MV-4-11 (cell line): Measurements from ENCODE around the gene CC2D2B.
"Not testable (repeated sequence)": the region's sequence is repeated elsewhere in the genome, so short reads cannot be mapped to it uniquely, and the experiment has no call there.

ENCODE experiments used
- DNase-seq: peaks from one replicate; lab custom pipeline; 2025; lab: John Stamatoyannopoulos, UW

CC2D2B gene

DNA sequence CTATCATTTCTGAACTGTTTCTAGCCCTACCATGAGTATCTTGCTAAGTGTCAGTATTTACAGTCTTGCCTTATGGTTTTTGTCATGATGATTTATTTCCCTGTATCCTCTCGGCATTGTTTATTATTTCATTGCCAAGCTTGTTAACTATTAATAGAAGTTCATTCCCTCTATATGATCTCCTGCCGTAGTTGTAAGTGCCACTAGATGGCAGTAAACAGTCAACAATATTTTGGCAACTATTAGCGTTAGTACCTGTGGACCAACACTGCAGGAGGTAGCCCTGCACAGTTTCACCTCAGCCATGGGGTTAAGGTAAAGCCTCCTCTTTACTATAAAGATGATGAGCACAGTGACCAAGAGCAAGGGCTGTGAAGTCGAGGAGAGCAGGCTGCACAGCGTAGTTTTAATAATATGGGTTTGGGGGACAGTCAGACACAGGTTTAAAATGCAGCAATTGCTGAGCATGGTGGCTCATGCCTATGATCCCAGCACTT, 109.5 kb downstream of the CC2D2B start:
- peak; percentile 34 for DNase-seq

DNA sequence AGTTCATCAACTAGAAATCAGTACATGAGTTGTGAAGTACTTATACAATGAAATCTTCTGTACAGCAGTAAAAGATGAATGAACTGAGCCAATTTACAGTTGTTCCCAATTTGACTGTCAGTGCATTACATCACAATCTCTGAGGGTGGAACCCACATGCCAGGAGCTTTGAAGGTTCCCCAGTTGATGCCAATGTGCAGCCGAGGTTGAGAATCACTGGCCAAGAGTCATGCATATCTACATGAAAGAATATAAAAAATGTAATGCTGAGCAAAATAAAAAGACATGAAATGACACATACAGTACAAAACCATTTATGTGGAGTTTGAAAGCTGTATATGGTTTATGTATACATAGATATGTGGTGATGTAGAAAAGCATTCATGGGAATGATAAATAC, 113.6 kb downstream of the CC2D2B start:
- DNase-seq: no peak

DNA sequence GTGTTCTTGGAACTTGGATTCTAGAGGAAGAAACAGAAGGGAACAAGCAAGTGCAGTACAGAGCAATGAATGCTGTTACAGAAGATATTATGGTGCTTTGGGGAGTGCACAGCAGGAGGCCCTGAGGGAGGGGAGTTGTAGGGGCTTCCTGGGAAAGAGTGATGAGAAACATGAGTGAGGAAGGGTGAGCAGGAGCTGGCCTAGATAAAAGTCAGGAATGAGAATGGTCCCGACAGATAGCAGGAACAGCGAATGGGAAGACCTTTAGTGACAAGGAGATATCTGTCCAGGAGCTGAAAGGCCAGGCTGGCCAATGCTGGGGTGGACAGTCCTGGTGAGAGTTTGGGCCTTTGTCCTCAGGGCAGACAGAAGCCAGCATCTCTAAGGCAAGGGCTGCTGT, 115.0 kb downstream of the CC2D2B start:
- DNase-seq: no peak

DNA sequence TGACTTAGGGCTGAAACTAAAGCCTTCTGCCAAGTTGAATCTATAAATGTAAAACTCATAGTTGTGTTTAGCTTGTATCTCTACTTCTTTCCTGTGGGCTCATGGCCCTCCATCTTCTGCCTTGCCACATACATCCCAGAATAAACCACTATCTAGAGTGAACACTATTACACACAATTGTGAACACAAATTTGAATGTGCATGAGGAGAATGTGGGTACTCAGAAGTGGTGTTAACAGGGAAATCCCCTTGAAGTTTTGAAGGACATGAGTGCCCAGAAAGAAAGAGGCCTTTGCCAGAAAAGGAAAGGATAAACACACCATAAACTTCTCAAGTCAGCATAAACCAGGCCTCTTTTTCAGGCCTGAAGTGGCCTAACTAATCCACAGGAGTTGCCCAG, 115.4 kb downstream of the CC2D2B start:
- no peak for DNase-seq

DNA sequence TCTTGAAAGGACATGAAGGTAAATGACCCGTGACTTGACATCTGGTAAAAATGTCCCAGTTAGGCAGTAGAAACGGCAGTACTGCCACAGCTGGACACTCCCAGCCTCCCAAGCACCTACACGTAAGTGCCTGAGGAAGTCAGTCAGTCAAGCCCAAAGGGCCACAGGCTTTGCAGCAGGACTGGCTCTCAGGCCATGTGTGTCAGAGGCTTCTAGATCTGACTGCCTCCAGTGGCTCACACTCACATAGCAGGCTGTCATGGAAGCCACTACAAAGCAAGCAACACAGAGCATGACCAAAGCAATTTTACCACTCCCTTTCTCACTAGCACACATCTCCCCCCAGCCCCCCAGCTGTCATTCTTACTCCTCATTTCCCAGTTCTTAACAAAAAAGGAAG, 117.8 kb downstream of the CC2D2B start:
- peak; percentile 26 for DNase-seq

DNA sequence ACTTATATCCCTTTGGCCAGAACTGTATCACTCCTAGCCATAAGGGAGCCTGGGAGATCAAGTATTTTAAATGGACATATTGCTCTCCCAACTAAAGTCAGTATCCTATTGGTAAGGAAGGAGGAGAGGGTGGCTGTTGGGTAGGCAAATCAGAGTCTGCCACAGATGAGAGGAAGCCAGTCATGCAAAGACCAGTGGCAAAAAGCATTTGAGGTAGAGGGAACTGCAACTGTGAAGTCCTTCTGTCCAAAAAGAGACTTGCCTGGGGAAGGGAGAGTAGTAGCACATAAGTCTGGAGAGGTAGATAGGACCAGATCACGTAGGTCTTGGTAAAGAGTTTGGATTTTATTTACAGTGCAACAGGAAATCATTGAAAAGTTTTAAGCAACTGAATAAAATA, 126.8 kb downstream of the CC2D2B start:
- DNase-seq: no peak

DNA sequence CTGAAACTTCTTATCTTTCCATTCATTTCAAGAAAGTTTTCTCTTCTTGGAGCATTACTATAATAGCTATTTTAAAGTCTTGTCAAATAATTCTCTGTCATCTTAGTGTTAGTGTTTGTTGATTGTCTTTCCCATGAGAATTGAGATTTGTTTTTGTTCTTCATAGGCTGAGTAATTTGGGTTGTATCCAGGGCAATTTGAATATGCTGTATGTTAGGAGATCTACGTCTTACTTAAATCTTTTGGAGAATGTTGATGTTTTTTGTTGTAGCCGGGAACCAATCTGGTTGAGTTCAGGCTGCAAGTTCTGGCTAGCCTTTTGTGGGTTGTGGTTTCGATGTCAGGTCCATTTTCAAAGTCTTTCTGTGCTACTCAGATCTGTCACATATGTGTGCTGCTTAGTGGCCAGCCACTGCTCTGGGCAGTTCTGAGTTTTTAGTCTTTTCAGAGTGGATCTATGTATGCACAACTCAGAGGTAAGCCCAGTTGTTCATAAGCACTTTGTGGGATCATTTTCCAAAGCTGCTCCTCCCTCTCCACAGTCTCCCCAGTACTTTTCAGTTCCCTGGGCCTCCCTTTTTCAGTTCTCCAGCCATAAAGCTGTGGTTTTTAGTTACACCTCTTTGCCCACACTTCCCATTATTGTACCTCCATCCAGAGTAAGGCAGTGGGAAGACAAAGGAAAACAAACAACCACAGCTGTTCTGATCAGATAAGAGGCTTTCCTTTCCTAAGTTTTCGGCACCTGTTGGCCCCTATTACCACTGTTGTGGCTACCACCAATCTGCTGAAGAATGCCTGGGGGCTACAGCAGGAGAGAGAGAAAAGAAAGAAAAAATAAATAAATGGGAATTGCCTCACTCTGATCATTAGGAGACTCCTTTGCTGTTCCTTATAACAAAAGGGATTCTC, 131.0 kb downstream of the CC2D2B start:
- DNase-seq: no peak

DNA sequence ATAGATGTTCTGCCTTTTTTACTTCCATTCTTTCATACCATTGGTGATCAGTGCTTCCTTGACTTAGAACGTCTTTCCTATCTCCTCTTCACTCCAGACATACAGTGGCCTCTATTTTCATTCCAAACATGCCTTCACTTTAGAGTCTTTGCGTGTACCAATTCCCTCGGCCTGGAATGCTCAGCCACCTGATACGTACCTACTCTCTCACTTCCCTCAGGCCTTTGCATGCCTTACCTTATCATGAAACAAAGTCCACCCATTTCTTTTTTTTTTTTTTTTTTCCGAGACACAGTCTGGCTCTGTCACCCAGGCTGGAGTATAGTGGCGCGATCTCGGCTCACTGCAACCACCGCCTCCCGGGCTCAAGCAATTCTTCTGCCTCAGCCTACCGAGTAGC, 133.4 kb downstream of the CC2D2B start:
- DNase-seq: no peak

DNA sequence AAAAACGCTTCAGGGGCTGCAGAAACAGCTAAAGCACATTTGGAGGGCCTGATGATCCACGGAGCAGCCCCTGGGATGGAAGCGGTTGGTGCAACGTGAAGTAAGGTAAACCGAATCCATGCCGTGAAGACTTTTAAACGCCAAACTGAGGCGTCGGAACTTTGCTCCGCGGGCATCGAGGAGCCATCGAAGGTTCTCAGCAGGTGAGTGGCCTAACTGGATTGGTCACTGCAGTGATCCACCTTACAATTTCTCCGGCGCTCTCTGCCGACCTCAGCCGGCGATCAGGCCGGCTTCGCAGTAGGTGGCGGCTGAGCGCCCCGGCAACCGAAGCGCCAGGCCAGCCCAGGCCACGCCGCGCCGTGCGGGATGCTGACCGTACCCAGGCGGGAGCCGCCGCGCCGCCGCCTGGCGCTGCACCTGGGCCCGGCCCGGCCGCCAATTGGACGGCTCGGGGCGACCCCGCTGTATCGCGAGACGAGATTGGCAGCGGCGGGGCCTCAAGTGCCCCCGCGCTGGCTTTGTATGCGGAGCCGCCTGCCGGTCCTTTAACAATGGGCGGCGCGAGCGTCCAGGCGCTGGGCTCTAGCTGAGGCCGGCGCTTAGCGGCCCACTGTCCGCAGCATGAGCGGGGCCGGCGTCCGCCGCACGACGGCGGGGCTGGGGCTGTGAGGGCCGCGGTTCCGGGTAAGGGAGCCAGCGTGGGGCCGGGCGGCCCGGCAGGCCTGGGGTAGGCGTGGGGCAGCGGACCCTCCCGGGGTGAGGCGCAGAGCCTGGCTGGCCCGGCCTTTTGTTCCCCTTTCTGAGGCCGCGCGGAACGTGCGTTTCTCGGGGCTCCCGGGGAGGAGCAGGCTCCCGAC, 135.5 kb downstream of the CC2D2B start, which contains the start of gene CCNJ:
Gene CCNJ (plus strand): TSS at position 551 of the 860 bp plus-strand sequence. CDS start 811 bp downstream, outside the sequence.
- DNase-seq: peak; percentile 72

DNA sequence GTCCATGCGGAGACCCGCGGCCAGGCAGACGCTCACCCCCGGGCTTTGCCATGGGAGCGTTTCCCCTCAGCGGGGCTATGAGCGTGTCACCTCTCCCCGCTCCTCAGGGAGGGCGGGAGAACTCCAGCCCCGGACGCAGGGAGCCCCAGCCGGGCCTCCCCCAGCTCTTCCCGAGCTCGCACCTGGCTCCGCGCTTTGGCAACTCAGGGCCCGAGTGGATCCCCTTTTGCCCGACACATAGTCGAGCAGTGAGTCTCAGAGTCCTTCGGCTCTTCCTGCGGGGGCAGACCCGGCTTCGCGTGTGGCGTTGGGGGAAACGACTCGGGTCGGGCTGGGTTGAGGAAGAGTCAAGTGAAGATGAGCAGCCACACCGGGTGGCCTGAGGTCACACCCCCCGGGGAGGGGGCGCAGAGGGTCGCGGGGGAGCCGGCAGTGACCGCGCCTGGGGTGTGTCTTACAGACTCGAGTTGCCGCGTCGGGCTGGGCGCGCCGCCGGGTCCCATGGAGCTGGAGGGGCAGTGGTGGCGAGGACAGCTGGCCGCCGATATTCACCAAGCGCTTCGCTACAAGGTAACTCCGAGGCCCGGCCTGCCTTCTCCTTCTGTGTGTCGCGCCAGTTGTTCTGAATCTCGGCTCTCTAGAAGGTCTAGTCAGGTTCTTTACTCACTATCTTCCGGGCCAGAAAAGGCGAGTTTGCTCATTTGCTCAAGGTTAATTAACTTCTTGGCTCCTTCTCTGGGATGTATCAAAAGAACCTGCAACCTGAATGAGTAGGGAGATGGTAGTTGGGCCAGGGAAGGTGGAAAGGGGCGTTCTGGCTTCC, 136.3 kb downstream of the CC2D2B start:
- peak; percentile 22 for DNase-seq

DNA sequence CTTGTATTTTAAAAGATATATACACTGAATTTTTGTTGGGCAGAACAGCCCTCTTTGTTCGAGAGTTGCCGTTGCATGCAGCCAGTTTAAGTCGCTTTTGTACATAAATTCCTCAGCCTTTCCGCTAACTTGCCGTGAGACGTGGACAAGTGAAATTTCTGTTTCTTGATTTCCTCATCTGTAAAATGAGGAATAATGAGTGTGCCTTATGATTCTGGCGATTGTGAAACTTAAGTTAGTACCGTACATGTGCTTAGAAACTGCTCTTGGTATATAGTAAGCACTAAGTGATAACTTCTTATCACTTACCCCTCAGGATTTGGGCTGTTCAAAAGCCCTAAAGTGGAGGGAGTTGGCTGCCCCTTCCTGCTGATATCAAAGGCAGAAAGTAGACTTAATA, 137.0 kb downstream of the CC2D2B start:
- peak; percentile 78 for DNase-seq

DNA sequence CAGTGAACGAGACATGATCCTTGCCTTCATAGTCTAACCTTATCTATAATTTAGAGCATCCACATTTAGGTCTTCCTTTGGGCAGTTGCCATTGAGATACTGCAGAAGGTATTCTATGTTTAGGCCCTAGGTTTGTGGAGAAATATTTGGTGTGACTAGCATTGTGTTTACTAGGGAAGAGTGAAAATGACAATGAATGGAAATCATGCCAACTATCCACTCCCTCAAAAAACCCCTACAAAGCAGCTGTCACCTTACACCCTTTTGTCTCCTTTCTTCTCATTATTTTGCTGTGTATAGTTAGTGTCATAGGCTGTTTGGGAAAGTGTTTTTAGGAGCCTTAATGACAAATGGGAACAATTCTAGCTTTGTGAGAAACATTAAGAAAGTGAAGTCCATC, 138.8 kb downstream of the CC2D2B start:
- no peak for DNase-seq

DNA sequence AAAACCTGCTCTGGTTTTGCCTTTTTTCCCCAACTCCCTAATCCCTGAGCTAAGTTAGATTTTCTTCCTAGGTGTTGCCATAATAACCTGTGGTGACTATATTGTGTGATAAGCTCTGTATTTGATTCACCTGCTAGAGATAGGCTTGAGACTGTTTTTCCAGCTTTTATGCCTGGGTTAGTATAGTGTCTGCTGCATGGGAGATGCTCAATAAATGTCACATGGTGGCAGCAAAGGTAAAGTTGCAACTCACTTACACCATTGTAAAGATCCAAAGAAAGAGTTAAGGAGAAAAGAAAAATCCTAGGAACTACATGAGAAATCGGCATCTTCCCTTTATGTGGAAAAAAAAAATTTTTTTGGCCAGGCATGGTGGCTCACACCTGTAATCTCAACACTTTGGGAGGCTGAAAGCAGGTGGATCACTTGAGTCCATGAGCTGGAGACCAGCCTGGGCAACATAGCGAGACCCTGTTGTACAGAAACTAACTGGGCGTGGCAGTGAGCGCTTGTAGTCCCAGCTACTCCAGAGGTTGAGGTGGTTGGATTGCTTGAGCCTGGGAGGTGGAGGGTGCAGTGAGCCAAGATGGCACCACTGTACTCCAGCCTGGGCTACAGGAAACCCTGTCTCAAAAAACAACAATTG, 139.4 kb downstream of the CC2D2B start:
- DNase-seq: no peak

DNA sequence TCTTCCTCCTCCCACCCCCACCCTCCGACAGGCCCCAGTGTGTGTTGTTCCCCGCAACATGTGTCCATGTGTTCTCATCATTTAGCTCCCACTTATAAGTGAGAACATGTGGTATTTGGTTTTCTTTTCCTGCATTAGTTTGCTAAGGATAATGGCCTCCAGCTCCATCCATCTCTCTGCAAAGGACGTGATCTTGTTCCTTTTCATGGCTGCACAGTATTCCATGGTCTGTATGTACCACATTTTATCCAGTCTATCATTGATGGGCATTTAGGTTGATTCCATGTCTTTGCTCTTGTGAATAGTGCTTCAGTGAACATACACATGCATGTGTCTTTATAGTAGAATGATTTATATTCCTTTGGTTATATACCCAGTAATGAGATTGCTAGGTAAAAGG, 140.2 kb downstream of the CC2D2B start:
- not testable (repeated sequence) for DNase-seq

DNA sequence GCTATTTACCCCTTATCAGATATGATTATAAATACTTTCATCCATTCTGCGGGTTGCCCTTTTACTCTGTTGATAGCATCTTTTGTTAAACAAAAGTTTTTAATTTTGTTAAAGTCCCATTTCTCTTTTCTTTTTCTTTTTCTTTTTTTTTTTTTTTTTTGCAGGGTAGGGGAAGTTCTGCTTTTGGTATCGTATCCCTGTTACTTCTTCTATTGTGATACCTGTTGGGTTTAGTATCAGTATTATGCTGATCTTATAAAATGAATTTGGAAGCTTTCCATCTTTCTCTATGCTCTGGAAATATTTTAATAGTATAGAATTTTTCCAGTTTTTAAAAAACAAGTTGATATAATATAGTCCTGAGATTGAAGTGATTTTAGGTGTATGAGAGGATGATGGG, 141.6 kb downstream of the CC2D2B start:
- no peak for DNase-seq

DNA sequence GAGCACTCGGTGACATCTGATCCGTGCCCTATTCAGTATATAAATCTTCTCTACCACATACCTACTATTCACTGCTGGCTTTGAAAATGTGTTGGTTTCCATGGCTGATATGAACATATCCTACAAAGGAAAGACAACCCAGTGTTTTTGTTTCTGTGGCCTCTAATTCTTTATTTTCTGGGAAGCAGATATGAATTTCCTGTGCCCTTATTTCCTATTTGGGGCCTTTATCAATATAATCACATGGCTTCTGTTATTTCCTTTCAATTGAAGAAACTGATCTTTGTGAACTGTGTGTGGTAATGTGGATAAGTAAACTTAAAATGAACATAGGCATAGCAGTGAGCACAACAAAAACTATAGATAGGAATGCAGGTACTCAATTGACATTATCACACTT, 146.2 kb downstream of the CC2D2B start:
- DNase-seq: no peak

DNA sequence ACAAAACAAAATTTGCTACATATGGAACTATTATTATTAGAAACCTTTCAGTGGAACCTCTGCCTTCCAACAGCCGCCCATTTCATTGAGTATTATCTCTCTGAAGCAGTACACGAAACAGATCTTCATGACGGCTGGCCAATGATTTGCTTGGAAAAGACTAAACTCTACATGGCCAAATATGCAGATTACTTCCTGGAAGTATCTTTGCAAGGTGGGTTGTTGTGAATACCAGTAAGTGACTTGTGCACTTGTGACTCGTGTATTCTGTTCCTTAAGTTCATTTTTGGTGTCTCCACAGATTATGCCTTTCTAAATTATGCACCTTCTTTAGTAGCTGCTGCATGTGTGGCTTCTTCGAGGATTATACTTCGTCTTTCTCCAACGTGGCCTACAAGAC, 149.0 kb downstream of the CC2D2B start:
- DNase-seq: no peak

DNA sequence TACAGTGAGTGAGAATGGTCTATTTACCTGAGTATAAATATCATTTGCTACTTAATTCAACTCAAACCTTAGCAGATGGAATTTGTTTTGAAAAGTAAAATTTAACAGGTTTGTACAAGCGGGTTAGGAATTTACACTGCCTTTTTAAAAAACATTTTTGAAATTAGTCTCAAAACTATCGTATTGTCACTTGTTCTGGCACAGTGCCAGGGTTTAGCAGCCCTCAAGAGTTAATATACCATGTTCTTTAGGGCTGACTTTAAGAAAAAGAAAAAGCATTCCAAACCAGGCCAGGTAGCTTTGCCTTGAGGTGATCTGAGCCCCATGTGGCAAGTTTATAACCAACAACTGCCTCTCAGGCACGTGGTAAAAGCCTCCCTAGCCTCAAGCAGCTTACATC, 153.5 kb downstream of the CC2D2B start:
- no peak for DNase-seq

DNA sequence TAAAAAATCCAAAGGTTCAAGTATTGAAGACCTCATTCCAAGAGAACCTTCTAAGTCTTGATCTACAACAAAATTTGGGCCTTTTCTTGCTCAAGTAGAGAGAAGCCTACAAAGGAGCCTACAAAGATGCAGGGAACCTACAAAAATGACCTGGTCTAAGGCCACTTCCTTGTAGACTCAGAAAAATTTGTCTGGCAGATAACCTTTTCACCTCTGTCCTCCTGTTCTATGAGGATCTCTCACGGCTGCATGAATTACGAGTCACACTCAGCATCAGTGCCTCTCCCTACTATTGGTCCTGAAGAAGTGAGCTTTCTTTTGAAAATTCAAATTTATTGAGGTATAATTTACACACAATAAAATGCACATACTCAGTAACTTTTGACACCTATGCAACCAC, 164.9 kb downstream of the CC2D2B start:
- DNase-seq: no peak

DNA sequence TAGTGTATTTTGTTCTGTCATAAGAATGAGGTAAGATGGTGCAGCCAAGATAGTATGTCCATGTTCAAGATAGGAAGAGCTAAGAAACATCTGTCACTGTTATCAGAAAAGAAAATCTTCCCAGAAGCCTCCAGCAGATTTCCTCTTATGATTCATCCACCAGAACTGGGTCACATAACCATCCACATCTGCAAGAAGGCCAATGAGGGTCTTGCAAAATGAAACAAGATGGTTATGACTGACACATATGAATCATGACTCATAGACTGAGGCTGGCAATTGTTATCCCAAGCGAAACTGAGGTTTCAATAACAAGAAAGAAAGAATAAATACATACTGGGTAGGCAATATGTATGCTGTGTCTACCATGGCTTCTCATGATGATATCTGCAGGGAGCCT, 165.9 kb downstream of the CC2D2B start:
- peak; percentile 92 for DNase-seq

DNA sequence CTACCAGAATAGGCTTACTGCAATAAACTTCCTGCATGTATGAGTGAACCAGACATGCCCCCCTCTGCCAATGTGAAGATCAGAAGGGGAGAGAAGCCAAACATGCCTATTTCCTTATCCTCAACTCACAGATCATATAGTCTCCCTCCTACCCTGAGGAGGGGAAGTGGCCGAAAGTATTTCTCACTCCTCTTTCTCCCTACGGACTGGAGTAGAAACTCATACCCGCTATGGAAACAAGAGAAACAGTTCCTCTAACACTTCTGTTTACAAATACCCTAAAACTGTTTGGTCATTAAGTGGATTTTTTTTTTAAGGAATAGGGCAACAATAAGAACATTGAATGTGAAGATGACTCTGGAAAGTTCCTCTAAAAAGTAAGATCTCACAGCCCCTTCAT, 167.0 kb downstream of the CC2D2B start:
- peak; percentile 21 for DNase-seq
